ENCODE results near the gene MSLN. TPM values are rescaled to one million over a fixed set of nuclear protein-coding genes. Genes with fewer than 3 reads are reported as not detected.
"Not testable (repeated sequence)": the region's sequence is repeated elsewhere in the genome, so short reads cannot be mapped to it uniquely, and the experiment has no call there.

Gene MSLN
- total RNA-seq, 4 donors from 2014 or later: 1.5 TPM; not detected in 3

DNA sequence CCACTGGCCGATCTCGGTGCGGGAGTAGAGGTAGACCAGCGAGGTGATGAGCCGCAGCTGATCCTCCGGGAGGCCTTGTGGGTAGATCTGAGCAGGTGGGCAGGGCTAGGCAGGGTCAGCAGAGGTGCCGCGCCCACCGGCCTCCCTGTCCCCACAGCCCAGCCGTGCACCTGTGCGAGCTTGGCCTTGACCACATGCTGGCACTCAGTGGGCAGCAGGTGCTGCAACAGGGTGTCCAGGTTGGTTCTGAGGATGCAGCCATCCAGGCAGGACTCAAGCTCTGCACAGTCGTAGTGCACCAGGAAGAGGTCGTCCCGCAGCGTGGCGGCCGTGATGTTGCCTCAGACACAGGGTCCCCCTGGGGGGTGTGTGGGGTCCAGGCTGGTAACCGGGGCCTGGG, 12.4 kb downstream of the MSLN start:
- Histone ChIP-seq H3K9me3 (no peaks in the 10 kb centered on the region), H3K36me3 (no peaks in the 10 kb centered on the region), H3K4me1 (no peaks in the 10 kb centered on the region)

GRCh38 chr16:774086-775001, 13.8 kb downstream of the MSLN start:
- no peaks in the 10 kb centered on the region for H3K4me1 ChIP-seq
- H3K27me3 ChIP-seq: peaks cover 0 to 64% of the 10 kb centered on the region in 2 donors
- H3K36me3 ChIP-seq: no peaks in the 10 kb centered on the region
- H3K4me3 ChIP-seq: no peak overlapping the region
- WGBS, 2 donors: 73 to 83% methylated on average over 13 to 45 of the region's 46 CpGs
- DNase-seq (ENCODE audit: low spot score in 2 of 2): no peak
- no peaks in the 10 kb centered on the region for H3K9me3 ChIP-seq
- no peak for TF ChIP-seq POLR2A (IDR thresholded peaks at IDR 0.05)
- TF ChIP-seq, protein P1, sequence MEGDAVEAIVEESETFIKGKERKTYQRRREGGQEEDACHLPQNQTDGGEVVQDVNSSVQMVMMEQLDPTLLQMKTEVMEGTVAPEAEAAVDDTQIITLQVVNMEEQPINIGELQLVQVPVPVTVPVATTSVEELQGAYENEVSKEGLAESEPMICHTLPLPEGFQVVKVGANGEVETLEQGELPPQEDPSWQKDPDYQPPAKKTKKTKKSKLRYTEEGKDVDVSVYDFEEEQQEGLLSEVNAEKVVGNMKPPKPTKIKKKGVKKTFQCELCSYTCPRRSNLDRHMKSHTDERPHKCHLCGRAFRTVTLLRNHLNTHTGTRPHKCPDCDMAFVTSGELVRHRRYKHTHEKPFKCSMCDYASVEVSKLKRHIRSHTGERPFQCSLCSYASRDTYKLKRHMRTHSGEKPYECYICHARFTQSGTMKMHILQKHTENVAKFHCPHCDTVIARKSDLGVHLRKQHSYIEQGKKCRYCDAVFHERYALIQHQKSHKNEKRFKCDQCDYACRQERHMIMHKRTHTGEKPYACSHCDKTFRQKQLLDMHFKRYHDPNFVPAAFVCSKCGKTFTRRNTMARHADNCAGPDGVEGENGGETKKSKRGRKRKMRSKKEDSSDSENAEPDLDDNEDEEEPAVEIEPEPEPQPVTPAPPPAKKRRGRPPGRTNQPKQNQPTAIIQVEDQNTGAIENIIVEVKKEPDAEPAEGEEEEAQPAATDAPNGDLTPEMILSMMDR (IDR thresholded peaks at IDR 0.05): no peak
- TF ChIP-seq EP300 (IDR thresholded peaks at IDR 0.05): no peak
- no peak overlapping the region for H3K27ac ChIP-seq

More for the DNA sequence above, 12.4 kb downstream of the MSLN start:
- 87 to 88% methylated on average over 18 of the region's 18 CpGs for WGBS, 2 donors
- peaks cover 0 to 54% of the 10 kb centered on the region in 2 donors for H3K27me3 ChIP-seq
- H3K27ac ChIP-seq: no peak overlapping the region
- TF ChIP-seq EP300 (IDR thresholded peaks at IDR 0.05): no peak
- no peak for TF ChIP-seq POLR2A (IDR thresholded peaks at IDR 0.05)
- TF ChIP-seq, protein P1 (IDR thresholded peaks at IDR 0.05): no peak
- no peak overlapping the region for H3K4me3 ChIP-seq
- no peak for DNase-seq (ENCODE audit: low spot score in 2 of 2)

GRCh38 chr16:775236-775796, 14.8 kb downstream of the MSLN start:
- Histone ChIP-seq H3K27me3 (peaks cover 0 to 64% of the 10 kb centered on the region in 2 donors), H3K27ac (no peak overlapping the region), H3K9me3 (no peaks in the 10 kb centered on the region), H3K36me3 (no peaks in the 10 kb centered on the region), H3K4me1 (no peaks in the 10 kb centered on the region), H3K4me3 (no peak overlapping the region)
- DNase-seq (ENCODE audit: low spot score in 2 of 2): no peak
- TF ChIP-seq EP300 (IDR thresholded peaks at IDR 0.05) (no peak), POLR2A (IDR thresholded peaks at IDR 0.05) (no peak)
- TF ChIP-seq, protein P1 (IDR thresholded peaks at IDR 0.05): no peak
- 56 to 57% methylated on average over 27 to 33 of the region's 36 CpGs for WGBS, 2 donors

GRCh38 chr16:776298-776697, 15.8 kb downstream of the MSLN start:
- 90 to 93% methylated on average over 10 of the region's 10 CpGs for WGBS, 2 donors
- not testable (repeated sequence) for H3K4me1 ChIP-seq; H3K9me3 ChIP-seq; H3K36me3 ChIP-seq; DNase-seq (ENCODE audit: low spot score in 2 of 2); H3K4me3 ChIP-seq; H3K27ac ChIP-seq
- peaks cover 0 to 65% of the 10 kb centered on the region in 2 donors for H3K27me3 ChIP-seq

- WGBS, 2 donors: 88% methylated on average over 9 of the region's 9 CpGs
- Histone ChIP-seq H3K36me3 (no peaks in the 10 kb centered on the region), H3K4me3 (no peak overlapping the region), H3K27ac (no peak overlapping the region), H3K27me3 (peaks cover 0 to 71% of the 10 kb centered on the region in 2 donors), H3K9me3 (no peaks in the 10 kb centered on the region), H3K4me1 (no peaks in the 10 kb centered on the region)
- no peak for DNase-seq (ENCODE audit: low spot score in 2 of 2)
- TF ChIP-seq, protein P1 (IDR thresholded peaks at IDR 0.05): no peak
Measured at GRCh38 chr16:776824-777223, 16.3 kb downstream of the MSLN start.

Data from tibial nerve (tissue), 4 donors.